Ammon's horn (tissue), 1 donor: ENCODE data around the gene AGMAT.
A peak's percentile ranks its signal among the peaks of the same experiment; 100 is the strongest.

Experiments used
- DNase-seq: peaks from one replicate; pipeline ENCODE4 v3.0.0-alpha.2; 2016; ENCODE audit warnings: low spot score

The AGMAT gene

GRCh38 chr1:15559189-15559810, 25.6 kb downstream of the AGMAT start:
- no peak for DNase-seq

GRCh38 chr1:15558516-15558915, 26.3 kb downstream of the AGMAT start:
- DNase-seq: no peak

GRCh38 chr1:15557594-15557993, 27.3 kb downstream of the AGMAT start:
- DNase-seq: no peak

DNA sequence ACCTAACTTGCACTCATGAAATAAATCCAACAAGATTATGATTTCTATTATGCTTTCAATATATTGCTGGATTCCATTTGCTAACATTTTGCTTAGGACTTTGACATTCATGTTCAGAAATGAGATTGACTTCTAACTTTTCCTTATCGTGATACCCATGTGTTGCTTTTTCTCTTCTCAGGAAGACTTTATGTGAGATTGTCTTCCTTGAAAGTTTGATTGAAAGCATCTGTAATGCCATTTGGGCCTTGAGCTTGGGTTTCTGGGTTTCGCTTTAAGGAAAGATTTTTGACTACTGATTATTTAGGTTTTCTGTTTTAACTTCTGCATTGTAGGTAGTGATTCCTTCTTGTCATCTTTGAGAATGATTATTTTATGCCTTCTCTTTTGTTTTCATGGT, 27.8 kb downstream of the AGMAT start:
- DNase-seq: no peak

GRCh38 chr1:15550573-15550972, 34.3 kb downstream of the AGMAT start:
- DNase-seq: no peak

DNA sequence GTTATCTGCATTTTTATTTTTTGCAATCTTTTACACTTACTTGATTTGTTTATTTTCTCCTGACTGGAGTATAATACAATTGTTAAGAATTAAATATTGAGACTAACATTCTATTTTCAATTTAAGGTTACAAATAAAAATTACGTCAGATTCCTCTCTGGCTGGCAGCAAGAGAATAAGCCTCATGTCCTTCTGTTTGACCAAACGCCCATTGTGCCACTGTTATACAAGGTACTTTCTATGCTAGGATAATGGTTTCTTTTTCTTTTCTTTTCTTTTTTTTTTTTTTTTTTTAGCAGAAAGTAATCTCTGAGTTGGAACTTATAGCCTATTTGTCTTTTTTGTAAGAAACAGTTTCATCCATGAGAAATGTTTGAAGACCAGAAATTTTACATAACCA, 38.2 kb downstream of the AGMAT start:
- no peak for DNase-seq

- peak; percentile 66 for DNase-seq
These were observed 41.0 kb downstream of the AGMAT start for GRCh38 chr1:15543589-15544568.

DNA sequence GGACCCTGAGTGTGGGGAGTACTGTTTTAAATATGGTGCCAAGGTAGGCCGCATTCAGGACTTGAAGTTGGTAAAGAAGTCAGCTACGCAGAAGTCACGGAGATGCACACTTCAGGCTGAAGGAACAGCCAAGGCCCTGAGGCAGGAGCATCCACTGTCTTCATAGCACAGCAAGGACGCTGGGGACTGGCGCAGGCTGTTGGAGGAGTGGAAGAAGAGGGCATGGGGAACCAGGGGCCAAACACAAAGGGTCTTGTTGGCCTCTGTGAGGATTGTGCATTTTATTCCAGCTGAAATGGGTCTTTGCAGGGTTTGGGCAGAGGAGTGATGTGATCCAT, 41.6 kb downstream of the AGMAT start:
- no peak for DNase-seq

GRCh38 chr1:15542388-15543250, 42.2 kb downstream of the AGMAT start:
- DNase-seq: no peak

DNA sequence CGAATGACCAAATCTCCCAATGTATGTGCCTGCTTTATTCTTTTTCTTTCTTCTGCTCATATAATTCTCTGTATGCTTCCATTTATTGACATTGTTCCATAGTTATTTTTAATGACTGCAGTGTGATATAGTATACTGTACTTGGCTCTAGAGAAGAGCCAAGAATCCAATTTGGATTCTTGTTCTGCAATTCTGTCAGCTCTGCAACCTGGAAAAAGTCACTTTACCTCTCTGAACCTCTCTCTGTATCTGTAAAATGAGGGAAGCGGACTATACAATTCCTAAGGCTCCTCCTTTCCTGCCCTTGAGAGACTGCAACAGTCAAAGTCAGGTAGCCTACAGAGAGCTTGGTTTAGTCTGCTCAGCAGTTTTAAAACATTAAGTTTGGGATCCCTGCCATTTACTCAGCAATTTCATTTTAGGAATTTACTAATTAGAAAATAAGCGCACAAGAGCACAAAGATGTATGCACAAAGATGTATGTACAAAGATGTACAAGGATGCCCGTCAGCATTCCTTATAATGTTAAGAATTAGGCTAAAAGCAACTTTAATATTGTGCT, 43.5 kb downstream of the AGMAT start:
- DNase-seq: no peak

GRCh38 chr1:15540186-15540585, 44.7 kb downstream of the AGMAT start:
- DNase-seq: no peak

DNA sequence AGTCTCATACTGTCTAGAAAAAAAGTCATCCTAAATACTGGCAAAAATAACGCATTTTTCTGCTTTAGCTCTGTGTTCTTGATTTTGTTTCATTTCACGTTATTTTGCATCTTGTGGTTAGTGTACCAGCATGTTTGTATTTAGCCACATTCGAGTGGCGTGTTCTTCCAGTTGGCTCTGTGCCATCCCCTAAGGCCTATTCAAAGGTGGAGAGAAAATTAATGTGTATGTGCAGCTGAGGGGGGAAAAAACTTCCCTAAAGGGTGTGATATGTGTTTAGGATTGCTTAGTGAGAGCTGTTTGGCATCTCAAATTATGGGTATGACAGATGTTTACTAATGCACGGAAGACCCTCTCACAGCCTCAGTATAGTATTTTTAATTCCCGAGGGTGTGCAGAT, 46.1 kb downstream of the AGMAT start:
- DNase-seq: no peak

- no peak for DNase-seq
These were observed 53.2 kb downstream of the AGMAT start for GRCh38 chr1:15531682-15532081.

- no peak for DNase-seq
These were observed 53.8 kb downstream of the AGMAT start for GRCh38 chr1:15531003-15531402.

- peak; percentile 99 for DNase-seq
These were observed 58.1 kb downstream of the AGMAT start, which contains the start of gene DNAJC16 for GRCh38 chr1:15526490-15527339. Gene DNAJC16, plus strand, starts transcription at chr1:15526848. Its CDS starts 2,258 bp downstream, at chr1:15529106.

DNA sequence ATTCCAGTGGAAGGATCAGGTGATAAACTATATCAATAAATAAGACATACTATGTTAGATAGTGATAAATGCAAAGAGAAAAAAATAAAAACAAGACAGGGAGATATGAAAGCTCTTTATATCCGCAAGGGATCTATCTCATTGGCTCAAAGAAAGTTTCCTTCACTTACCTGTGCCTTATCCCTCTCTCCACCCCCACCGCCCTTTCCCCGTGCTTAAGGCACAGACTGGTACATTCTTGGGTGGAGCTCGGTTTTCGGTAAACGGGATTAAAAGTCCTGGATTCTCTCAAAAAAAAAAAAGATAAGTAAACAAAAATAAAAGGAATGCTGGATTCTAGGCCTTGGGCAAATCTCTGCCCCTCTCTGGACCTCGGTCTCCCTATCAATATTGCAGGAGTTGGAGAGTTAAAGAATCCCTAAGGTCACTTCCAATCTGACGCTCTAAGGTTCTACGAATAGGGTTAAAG, 58.8 kb downstream of the AGMAT start:
- DNase-seq: no peak

GRCh38 chr1:15525050-15526020, 59.5 kb downstream of the AGMAT start:
- no peak for DNase-seq

DNA sequence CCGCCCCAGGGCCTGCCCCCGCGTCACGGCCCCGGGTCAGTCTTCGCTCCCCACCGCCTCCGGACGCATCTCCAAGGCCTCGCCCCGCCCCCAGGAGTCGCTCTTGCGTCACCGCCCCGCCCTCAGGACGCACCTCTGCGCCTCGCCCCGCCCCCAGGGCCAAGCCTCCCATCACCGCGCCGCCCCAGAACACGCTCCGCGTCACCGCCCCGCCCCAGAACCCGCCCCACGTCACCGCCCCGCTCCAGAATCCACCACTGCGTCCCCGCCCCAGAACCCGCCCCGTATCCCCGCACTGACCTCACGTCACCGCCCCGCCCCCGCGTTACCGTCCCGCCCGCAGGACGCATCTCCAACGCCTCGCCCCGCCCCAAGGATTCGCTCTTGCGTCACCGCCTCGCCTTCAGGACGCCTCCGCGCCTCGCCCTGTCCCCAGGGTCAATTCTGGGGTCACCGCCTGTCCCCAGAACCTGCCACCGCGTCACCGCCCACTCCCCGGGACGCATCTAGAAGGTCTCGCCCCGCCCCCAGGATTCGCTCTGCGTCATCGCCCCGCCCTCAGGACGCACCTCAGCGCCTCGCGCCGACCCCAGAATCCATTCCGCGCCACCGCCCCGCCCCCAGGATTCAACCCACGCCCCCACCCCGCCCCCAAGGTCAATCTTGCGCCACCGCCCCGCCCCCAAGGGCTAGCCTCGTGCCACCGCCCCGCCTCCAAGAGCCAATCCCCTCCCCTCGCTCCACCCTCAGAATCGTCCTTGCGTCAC, 60.4 kb downstream of the AGMAT start:
- peak; percentile 100 for DNase-seq

DNA sequence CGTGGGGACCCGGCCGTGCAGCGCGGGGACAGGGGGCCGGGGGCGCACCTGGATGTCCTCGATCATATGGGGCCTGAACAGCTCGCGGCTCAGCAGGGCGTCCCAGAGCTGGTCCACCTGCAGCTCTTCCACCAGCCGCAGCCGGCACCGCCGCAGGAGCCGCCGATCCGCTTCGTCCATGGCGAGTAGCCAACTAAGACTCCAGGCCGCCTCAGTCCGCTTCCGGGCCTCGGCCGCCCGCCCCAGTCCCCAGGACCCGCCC, 60.9 kb downstream of the AGMAT start, which contains the start of gene CASP9:
Gene CASP9, minus strand, starts transcription at position 195 of the 262 bp plus-strand sequence. Its CDS starts 15 bp downstream, at position 180.
- DNase-seq: no peak
